ENCODE measurements around the gene MAD2L2.

Gene MAD2L2

DNA sequence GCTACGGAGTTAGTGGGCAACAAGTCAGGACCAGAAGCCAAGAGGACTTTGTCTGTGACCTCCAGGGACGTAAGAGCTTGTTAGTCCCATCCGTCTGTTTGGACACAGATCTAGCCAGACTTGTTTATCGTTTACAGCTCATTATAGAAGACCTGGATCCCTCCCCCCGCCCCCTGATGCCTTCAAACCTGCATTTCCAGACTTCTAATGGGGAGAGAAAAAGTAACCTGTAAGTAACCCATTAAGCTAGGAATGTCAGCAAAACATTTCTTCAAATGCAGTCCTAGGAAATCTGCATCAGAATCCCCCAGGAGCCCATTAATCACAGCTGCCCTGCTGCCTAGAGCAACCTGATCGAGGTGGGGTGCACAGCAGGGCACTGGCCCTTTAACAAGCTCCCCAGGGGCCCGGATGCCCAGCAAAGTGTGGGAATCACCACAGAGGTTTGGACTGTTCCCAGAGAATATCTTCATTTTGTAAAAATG is 1.4 kb upstream of the MAD2L2 start:
- no peak for DNase-seq (ENCODE audit: low read depth)

- peak; percentile 8 for DNase-seq (ENCODE audit: low read depth)
Observed at GRCh38 chr1:11680270-11681070, 478 bp downstream of the MAD2L2 start.

GRCh38 chr1:11678442-11678841 is 2.5 kb downstream of the MAD2L2 start:
- no peak for DNase-seq (ENCODE audit: low read depth)

GRCh38 chr1:11676386-11677103 is 4.4 kb downstream of the MAD2L2 start:
- DNase-seq (ENCODE audit: low read depth), result no peak

DNA sequence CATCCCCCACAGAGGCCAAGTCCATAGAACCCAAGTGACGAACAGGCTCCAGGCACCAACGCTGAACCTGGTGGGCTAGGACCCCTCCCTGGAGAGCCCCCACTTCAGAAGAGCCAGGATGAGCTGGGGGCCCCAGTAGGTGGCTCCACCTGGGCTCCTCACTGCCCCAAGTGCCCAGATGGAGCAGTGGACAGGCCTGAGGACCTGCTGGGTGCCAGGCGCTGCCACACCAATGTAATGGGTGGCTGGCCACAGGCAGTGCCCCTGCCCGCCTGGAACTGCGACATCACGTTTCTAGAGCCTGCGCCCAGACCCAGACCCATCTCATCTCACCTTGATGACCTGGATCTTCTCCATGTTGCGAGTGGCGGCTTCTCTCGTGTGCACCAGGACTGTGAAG is 5.6 kb downstream of the MAD2L2 start:
- no peak for DNase-seq (ENCODE audit: low read depth)

DNA sequence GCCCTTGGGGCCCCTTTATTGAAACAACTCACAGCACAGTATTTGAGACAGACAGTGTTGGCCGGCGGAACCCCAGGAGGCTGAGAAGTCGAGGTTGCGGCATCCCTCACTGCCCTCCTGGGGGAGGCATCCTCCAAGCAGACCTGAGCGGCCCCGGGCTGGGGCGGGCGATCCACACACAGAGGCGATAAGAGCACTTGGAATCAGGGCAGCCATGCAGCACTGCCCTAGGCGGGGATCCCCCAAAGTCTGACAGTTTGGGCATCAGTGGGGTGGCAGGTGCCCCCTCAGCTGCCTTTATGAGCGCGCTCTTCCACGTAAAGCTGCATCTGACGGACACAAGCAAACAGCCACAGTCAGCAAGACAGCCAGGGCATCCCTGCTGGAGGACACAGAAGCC is 6.5 kb downstream of the MAD2L2 start:
- DNase-seq (ENCODE audit: low read depth), result no peak

DNA sequence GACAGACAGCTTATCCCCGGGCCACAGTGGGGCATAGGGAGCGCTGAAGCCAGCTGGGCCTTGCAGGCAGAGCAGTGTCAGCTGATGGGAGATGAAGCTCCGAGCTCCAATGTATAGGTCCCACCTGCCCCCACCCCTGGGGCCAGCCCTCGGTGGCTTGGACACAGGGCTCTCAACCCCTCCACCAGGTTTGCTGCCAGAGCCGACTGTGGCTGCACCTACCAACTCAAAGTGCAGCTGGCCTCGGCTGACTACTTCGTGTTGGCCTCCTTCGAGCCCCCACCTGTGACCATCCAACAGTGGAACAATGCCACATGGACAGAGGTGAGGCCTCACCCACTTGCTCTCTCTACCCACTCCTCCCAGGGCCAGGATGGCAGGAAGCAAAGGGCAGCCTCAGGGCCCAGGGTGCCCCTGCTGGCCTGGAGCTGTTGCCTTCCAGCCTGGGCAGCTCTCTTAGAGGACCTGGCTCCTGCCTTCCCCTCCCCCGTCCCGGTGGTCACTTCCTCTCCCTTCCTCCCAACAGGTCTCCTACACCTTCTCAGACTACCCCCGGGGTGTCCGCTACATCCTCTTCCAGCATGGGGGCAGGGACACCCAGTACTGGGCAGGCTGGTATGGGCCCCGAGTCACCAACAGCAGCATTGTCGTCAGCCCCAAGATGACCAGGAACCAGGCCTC is 7.7 kb downstream of the MAD2L2 start:
- no peak for DNase-seq (ENCODE audit: low read depth)

- no peak for DNase-seq (ENCODE audit: low read depth)
Observed at GRCh38 chr1:11671544-11672286, 9.2 kb downstream of the MAD2L2 start.

DNA sequence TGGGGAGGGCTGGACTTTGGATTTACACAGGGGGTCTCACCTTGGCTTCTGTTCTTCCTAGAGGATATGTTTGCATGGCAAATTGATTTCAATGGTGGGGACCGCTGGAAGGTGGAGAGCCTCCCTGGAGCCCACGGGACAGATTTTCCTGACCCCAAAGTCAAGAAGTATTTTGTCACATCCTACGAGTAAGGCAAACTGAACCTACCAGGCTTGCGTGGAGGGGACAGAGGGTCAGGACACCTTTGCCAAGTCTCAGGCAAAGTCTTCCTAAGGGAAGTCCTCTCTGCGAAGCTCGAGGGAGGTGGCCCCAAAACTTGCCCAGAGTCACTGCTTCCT is 9.8 kb downstream of the MAD2L2 start:
- no peak for DNase-seq (ENCODE audit: low read depth)

GRCh38 chr1:11670747-11671146 is 10.2 kb downstream of the MAD2L2 start:
- DNase-seq (ENCODE audit: low read depth), result no peak

GRCh38 chr1:11668516-11668915 is 12.4 kb downstream of the MAD2L2 start:
- no peak for DNase-seq (ENCODE audit: low read depth)

DNA sequence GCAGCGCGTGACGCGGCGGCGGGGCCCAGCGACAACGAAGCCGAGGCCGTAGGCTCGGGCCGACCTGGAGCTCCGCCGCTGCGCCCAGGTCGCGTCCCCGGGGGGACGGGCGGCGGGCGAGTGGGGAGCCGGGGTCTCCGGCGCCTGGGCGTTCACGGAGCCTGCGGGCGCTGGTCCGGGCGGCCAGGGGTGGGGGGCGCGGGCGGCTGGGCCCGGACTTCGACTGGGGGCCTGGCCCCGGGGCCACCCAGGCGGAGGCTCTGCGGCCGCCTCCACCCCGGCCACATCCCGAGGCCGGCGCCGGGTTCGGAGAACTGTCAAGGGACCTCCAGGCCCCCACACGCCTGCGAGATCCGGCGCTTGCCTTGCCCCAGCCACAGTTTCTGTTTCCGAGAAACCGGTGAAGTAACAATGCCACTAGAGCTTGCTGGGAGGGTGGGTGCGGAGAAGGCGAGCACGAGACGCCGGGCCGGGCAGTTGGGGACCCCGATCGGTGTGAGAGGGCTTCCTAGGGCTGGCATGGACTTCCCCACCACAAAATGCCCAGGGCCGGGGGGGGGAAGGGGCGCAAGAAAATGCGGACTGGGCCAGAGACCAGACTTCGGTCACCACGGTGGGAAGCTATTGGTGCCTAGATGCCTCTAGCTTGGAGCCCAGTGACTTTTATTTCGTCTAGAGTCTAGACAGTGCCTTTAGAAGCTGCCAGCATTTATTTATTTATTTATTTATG is 16.4 kb downstream of the MAD2L2 start:
- DNase-seq (ENCODE audit: low read depth), result peak; percentile 37

- no peak for DNase-seq (ENCODE audit: low read depth)
Observed at GRCh38 chr1:11661103-11661502, 19.8 kb downstream of the MAD2L2 start.

DNA sequence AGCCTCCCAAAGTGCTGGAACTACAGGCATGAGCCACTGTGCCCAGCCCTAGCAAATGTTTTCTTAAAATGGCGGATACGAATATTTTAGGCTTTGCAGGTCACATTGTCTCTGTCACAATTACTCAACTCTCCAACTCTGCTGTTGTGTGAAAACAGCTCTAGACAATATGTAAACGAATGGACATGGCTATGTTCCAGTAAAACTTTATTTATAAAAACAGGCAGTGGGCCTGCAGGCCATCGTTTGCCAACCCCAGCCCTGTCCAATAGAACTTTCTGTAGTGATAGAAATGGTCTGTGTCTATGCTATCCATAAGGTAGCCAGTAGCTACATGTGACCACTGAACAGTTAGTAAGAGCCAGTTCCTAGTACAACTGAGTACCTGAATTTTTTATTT is 21.2 kb downstream of the MAD2L2 start:
- DNase-seq (ENCODE audit: low read depth), result no peak

- no peak for DNase-seq (ENCODE audit: low read depth)
Observed at GRCh38 chr1:11658542-11658941, 22.4 kb downstream of the MAD2L2 start.

- no peak for DNase-seq (ENCODE audit: low read depth)
Observed at GRCh38 chr1:11657654-11658053, 23.3 kb downstream of the MAD2L2 start.

- no peak for DNase-seq (ENCODE audit: low read depth)
Observed at GRCh38 chr1:11654939-11655808, 25.8 kb downstream of the MAD2L2 start.

GRCh38 chr1:11654137-11654938 is 26.6 kb downstream of the MAD2L2 start, which contains the start of the genes FBXO2 and FBXO44:
Gene FBXO2, minus strand, starts transcription at chr1:11654429. Its CDS starts 89 bp downstream, at chr1:11654340.
Gene FBXO44, plus strand, starts transcription at chr1:11654877. Its CDS starts 959 bp downstream, at chr1:11655836.
- peak; percentile 59 for DNase-seq (ENCODE audit: low read depth)

- no peak for DNase-seq (ENCODE audit: low read depth)
Observed at GRCh38 chr1:11653861-11654136, 27.1 kb downstream of the MAD2L2 start.

Measured in activated T-helper 9 cell treated with anti-CD3 and anti-CD28 coated beads, Interleukin-2, amount 50 U/mL, for 16 hours (primary cell).